H9 (cell line): ENCODE results near the gene LYPLA2. TPM values are rescaled to one million over a fixed set of nuclear protein-coding genes. Genes with fewer than 3 reads are reported as not detected.

ENCODE experiments used
- DNase-seq: peaks from one replicate; pipeline ENCODE4 v3.0.0-alpha.2; 2017
- H2AFZ ChIP-seq: one replicate; pipeline ENCODE4 v1.6.1; 2013; ENCODE audit warnings: mild to moderate bottlenecking, low read length, control low read depth, moderate library complexity
- H2AK5ac ChIP-seq: 2 replicates; pipeline ENCODE4 v1.6.1; 2013; ENCODE audit warnings: low read length, control low read depth, mixed read lengths; ENCODE audit not compliant: insufficient read length
- H2BK120ac ChIP-seq: one replicate; pipeline ENCODE4 v1.6.1; 2013; ENCODE audit warnings: low read depth, mild to moderate bottlenecking, low read length, control low read depth, inconsistent platforms; ENCODE audit not compliant: poor library complexity, severe bottlenecking
- H2BK12ac ChIP-seq: 2 replicates; pipeline ENCODE4 v1.6.1; 2013; ENCODE audit warnings: low read length, control low read depth, mixed read lengths, low read depth; ENCODE audit not compliant: insufficient read length
- H2BK15ac ChIP-seq: 2 replicates; pipeline ENCODE4 v1.6.1; 2013; ENCODE audit warnings: low read depth, low read length, control low read depth
- H2BK20ac ChIP-seq: one replicate; pipeline ENCODE4 v1.6.1; 2013; ENCODE audit warnings: low read depth, mild to moderate bottlenecking, low read length, control low read depth, inconsistent platforms; ENCODE audit not compliant: poor library complexity, severe bottlenecking
- H2BK5ac ChIP-seq: 2 replicates; pipeline ENCODE4 v1.6.1; 2013; ENCODE audit warnings: low read length, control low read depth, mixed read lengths; ENCODE audit not compliant: insufficient read length
- H3K14ac ChIP-seq: 2 replicates; pipeline ENCODE4 v1.6.1; 2013; ENCODE audit warnings: low read length, control low read depth; ENCODE audit not compliant: insufficient read depth
- H3K18ac ChIP-seq: 2 replicates; pipeline ENCODE4 v1.6.1; 2013; ENCODE audit warnings: low read depth, mild to moderate bottlenecking, mixed read lengths, low read length, control low read depth; ENCODE audit not compliant: insufficient read length
- H3K23ac ChIP-seq: 2 replicates; pipeline ENCODE4 v1.6.1; 2013; ENCODE audit warnings: low read length, control low read depth, mixed read lengths, low read depth; ENCODE audit not compliant: insufficient read length
- H3K23me2 ChIP-seq: 2 replicates; pipeline ENCODE4 v1.6.1; 2013; ENCODE audit warnings: low read depth, mild to moderate bottlenecking, mixed read lengths, low read length, control low read depth; ENCODE audit not compliant: insufficient read length, poor library complexity, severe bottlenecking
- H3K27ac ChIP-seq: 2 replicates; pipeline ENCODE4 v1.5.1; 2013; ENCODE audit warnings: low read length, control low read depth, mixed read lengths, low read depth; ENCODE audit not compliant: insufficient read length
- H3K27me3 ChIP-seq: 2 replicates; pipeline ENCODE4 v1.6.1; 2013; ENCODE audit warnings: low read length, control low read depth, inconsistent platforms; ENCODE audit not compliant: insufficient read depth
- H3K4ac ChIP-seq: 2 replicates; pipeline ENCODE4 v1.6.1; 2013; ENCODE audit warnings: low read depth, mild to moderate bottlenecking, control low read depth, inconsistent platforms, low read length, moderate library complexity
- H3K4me1 ChIP-seq: 2 replicates; pipeline ENCODE4 v1.6.1; 2013; ENCODE audit warnings: low read length, control low read depth, inconsistent platforms; ENCODE audit not compliant: insufficient read depth
- H3K4me2 ChIP-seq: 2 replicates; pipeline ENCODE4 v1.6.1; 2013; ENCODE audit warnings: low read length, control low read depth, mixed read lengths; ENCODE audit not compliant: insufficient read length, insufficient read depth
- H3K56ac ChIP-seq: 2 replicates; pipeline ENCODE4 v1.6.1; 2013; ENCODE audit warnings: low read depth, mild to moderate bottlenecking, mixed read lengths, low read length, control low read depth; ENCODE audit not compliant: insufficient read length
- H3K79me1 ChIP-seq: 2 replicates; pipeline ENCODE4 v1.6.1; 2013; ENCODE audit warnings: low read depth, mild to moderate bottlenecking, moderate library complexity, low read length, control low read depth, inconsistent platforms; ENCODE audit not compliant: insufficient read depth, poor library complexity, severe bottlenecking
- H3K79me2 ChIP-seq: 2 replicates; pipeline ENCODE4 v1.6.1; 2013; ENCODE audit warnings: low read length, control low read depth, inconsistent platforms; ENCODE audit not compliant: insufficient read depth
- H3K9ac ChIP-seq: 2 replicates; pipeline ENCODE4 v1.6.1; 2013; ENCODE audit warnings: low read length, control low read depth, mixed read lengths; ENCODE audit not compliant: insufficient read length; ENCODE audit errors: extremely low read depth
- H3K9me3 ChIP-seq: one replicate; pipeline ENCODE4 v1.6.1; 2013; ENCODE audit warnings: low read depth, low read length, inconsistent platforms; ENCODE audit not compliant: control insufficient read depth
- H3T11ph ChIP-seq: one replicate; pipeline ENCODE4 v1.6.1; 2013; ENCODE audit warnings: mild to moderate bottlenecking, low read length, control low read depth, inconsistent platforms
- H4K20me1 ChIP-seq: one replicate; pipeline ENCODE4 v1.6.1; 2013; ENCODE audit not compliant: control insufficient read depth, insufficient read length, insufficient read depth
- H4K5ac ChIP-seq: 2 replicates; pipeline ENCODE4 v1.6.1; 2013; ENCODE audit warnings: low read depth, mild to moderate bottlenecking, mixed read lengths, low read length, control low read depth; ENCODE audit not compliant: insufficient read length
- H4K8ac ChIP-seq: replicated peaks from 2 replicates; pipeline ENCODE4 v1.6.1; 2013; ENCODE audit warnings: low read length, control low read depth, mixed read lengths, low read depth; ENCODE audit not compliant: insufficient read length
- H4K91ac ChIP-seq: 2 replicates; pipeline ENCODE4 v1.6.1; 2013; ENCODE audit warnings: low read depth, mild to moderate bottlenecking, moderate library complexity, mixed read lengths, low read length, control low read depth; ENCODE audit not compliant: insufficient read length
- H3K27ac Mint-ChIP-seq, 3 experiments: 2 replicates in 2 of 3; 3 replicates in 1 of 3; pipeline ENCODE4 v1.8.0; 2020 to 2021; ENCODE audit warnings: mixed read lengths in 3 of 3, mild to moderate bottlenecking in 1 of 3, moderate library complexity in 1 of 3
- H3K27me3 Mint-ChIP-seq: 2 replicates; pipeline ENCODE4 v1.8.0; 2021; ENCODE audit warnings: low read depth, mild to moderate bottlenecking, moderate library complexity, mixed read lengths
- H3K36me3 Mint-ChIP-seq, 3 experiments: 2 replicates in 2 of 3; 3 replicates in 1 of 3; pipeline ENCODE4 v1.8.0; 2020 to 2021; ENCODE audit warnings: low read depth in 3 of 3, mixed read lengths in 3 of 3; ENCODE audit not compliant: insufficient read depth in 1 of 3
- H3K4me1 Mint-ChIP-seq, 2 experiments: 2 replicates each; pipeline ENCODE4 v1.8.0; 2020; ENCODE audit warnings: mixed read lengths in 2 of 2
- H3K4me3 Mint-ChIP-seq, 2 experiments: 2 replicates in 1 of 2; 3 replicates in 1 of 2; pipeline ENCODE4 v1.8.0; 2020 to 2021; ENCODE audit warnings: mild to moderate bottlenecking in 2 of 2, mixed read lengths in 2 of 2, moderate library complexity in 1 of 2
- H3K9me3 Mint-ChIP-seq, 2 experiments: 2 replicates in 1 of 2; 3 replicates in 1 of 2; pipeline ENCODE4 v1.8.0; 2020; ENCODE audit warnings: mild to moderate bottlenecking in 2 of 2, mixed read lengths in 2 of 2, moderate library complexity in 1 of 2
- CTCF ChIP-seq: fragments of 200-600 bp; sonication (generic); conservative IDR thresholded peaks from 3 replicates; pipeline ENCODE4 v1.8.0; 2021; ENCODE audit warnings: antibody characterized with exemption, mild to moderate bottlenecking
- WGBS: extraction: QIAGEN DNeasy Blood & Tissue Kit; methylation state at CpG from one replicate; pipeline ENCODE4 v1.1.7; 2013; ENCODE audit warnings: missing lambda C conversion rate, low lambda C conversion rate, mixed read lengths; ENCODE audit not compliant: insufficient read length; ENCODE audit errors: extremely low coverage; 5-methylcytosine and 5-hydroxymethylcytosine counted together
- total RNA-seq: library from RNA; stranded (reverse); gene quantifications from 2 replicates; pipeline ENCODE4 v1.2.1, GENCODE V29; 2021

The LYPLA2 gene
- total RNA-seq, 1 experiment from 2014 or later = 118 TPM

GRCh38 chr1:23801338-23801748, 10.4 kb downstream of the LYPLA2 start:
- H3K14ac ChIP-seq = no peak overlapping the region
- no peaks in the 10 kb centered on the region for H3K27me3 ChIP-seq
- no peak overlapping the region for H3K9ac ChIP-seq
- no peaks in the 10 kb centered on the region for H3K9me3 Mint-ChIP-seq
- no peak overlapping the region for H2AFZ ChIP-seq
- no peak overlapping the region for H2BK5ac ChIP-seq
- H3K27me3 Mint-ChIP-seq = peaks cover 8% of the 10 kb centered on the region
- H3K4me3 Mint-ChIP-seq = peak overlapping the region; percentile 90 to 91
- no peak overlapping the region for H2BK15ac ChIP-seq
- H3K18ac ChIP-seq = no peak overlapping the region
- no peak overlapping the region for H4K91ac ChIP-seq
- H4K8ac ChIP-seq = no peak overlapping the region
- no peak overlapping the region for H3T11ph ChIP-seq
- TF ChIP-seq CTCF = no peak
- WGBS = no CpG with 5 or more reads among the region's 19 CpGs
- no peak overlapping the region for H3K23ac ChIP-seq
- no peak overlapping the region for H2BK12ac ChIP-seq
- H3K4me2 ChIP-seq = peak overlapping the region; percentile 85
- H4K20me1 ChIP-seq = no peaks in the 10 kb centered on the region
- no peak overlapping the region for H3K27ac ChIP-seq
- no peak overlapping the region for H2BK120ac ChIP-seq
- H2BK20ac ChIP-seq = no peak overlapping the region
- peaks cover 2 to 26% (median 16%) of the 10 kb centered on the region in 3 experiments; a peak in 5 of 7 replicates for H3K36me3 Mint-ChIP-seq
- H3K79me1 ChIP-seq = no peaks in the 10 kb centered on the region
- no peak overlapping the region for H4K5ac ChIP-seq
- H3K9me3 ChIP-seq = no peaks in the 10 kb centered on the region
- no peaks in the 10 kb centered on the region; the same call in 1 of the 2 replicates for H3K4me1 ChIP-seq
- H3K56ac ChIP-seq = no peak overlapping the region
- H2AK5ac ChIP-seq = no peak overlapping the region
- H3K23me2 ChIP-seq = peaks cover 11% of the 10 kb centered on the region
- peaks cover 9 to 11% of the 10 kb centered on the region in 2 experiments for H3K4me1 Mint-ChIP-seq
- H3K27ac Mint-ChIP-seq = no peak overlapping the region
- no peak overlapping the region for H3K4ac ChIP-seq
- H3K79me2 ChIP-seq = no peaks in the 10 kb centered on the region
- DNase-seq = no peak
